Measurements from ENCODE around the gene POU2AF1. TPM values are rescaled to one million over a fixed set of nuclear protein-coding genes. Genes with fewer than 3 reads are reported as not detected.

The POU2AF1 gene
- total RNA-seq, 4 donors from 2014 or later: 0.69 to 2.2 (median 1.9) TPM; not detected in 1

- ATAC-seq (ENCODE audit: low FRiP score) (peak; percentile 26), DNase-seq (ENCODE audit: low spot score) (no peak)
- TF ChIP-seq CTCF (IDR thresholded peaks at IDR 0.05): no peak
These were observed 26.0 kb downstream of the POU2AF1 start for GRCh38 chr11:111352935-111353710.

GRCh38 chr11:111352231-111352746 lies 26.8 kb downstream of the POU2AF1 start:
- DNase-seq (ENCODE audit: low spot score) (no peak), ATAC-seq (ENCODE audit: low FRiP score) (no peak)
- TF ChIP-seq CTCF (IDR thresholded peaks at IDR 0.05): no peak

GRCh38 chr11:111351374-111352055 lies 27.6 kb downstream of the POU2AF1 start:
- no peak for TF ChIP-seq CTCF (IDR thresholded peaks at IDR 0.05)
- ATAC-seq (ENCODE audit: low FRiP score): no peak
- no peak for DNase-seq (ENCODE audit: low spot score)

- DNase-seq (ENCODE audit: low spot score) (no peak), ATAC-seq (ENCODE audit: low FRiP score) (no peak)
- TF ChIP-seq CTCF (IDR thresholded peaks at IDR 0.05): no peak
These were observed 28.3 kb downstream of the POU2AF1 start for GRCh38 chr11:111350811-111351210.

- ATAC-seq (ENCODE audit: low FRiP score): no peak
- no peak for TF ChIP-seq CTCF (IDR thresholded peaks at IDR 0.05)
- no peak for DNase-seq (ENCODE audit: low spot score)
These were observed 29.8 kb downstream of the POU2AF1 start for GRCh38 chr11:111349191-111349695.

- TF ChIP-seq CTCF (IDR thresholded peaks at IDR 0.05): no peak
- DNase-seq (ENCODE audit: low spot score): no peak
- ATAC-seq (ENCODE audit: low FRiP score): no peak
These were observed 30.9 kb downstream of the POU2AF1 start for GRCh38 chr11:111348147-111348546.

Measured in omental fat pad (tissue), 4 donors.